Nephron (organoid): Measurements from ENCODE around the gene EGFL6.

ENCODE experiments used
- H3K27ac Mint-ChIP-seq, 3 experiments: 2 replicates each; pipeline ENCODE4 v1.8.0; 2020; ENCODE audit warnings: mixed read lengths in 3 of 3, mild to moderate bottlenecking in 2 of 3, moderate library complexity in 1 of 3
- H3K27me3 Mint-ChIP-seq: 2 replicates; pipeline ENCODE4 v1.8.0; 2021; ENCODE audit warnings: low read depth, mild to moderate bottlenecking, moderate library complexity, mixed read lengths
- H3K36me3 Mint-ChIP-seq: 2 replicates; pipeline ENCODE4 v1.8.0; 2020; ENCODE audit warnings: low read depth, mixed read lengths
- H3K4me1 Mint-ChIP-seq: 2 replicates; pipeline ENCODE4 v1.8.0; 2020; ENCODE audit warnings: mixed read lengths
- H3K4me3 Mint-ChIP-seq, 3 experiments: 2 replicates each; pipeline ENCODE4 v1.8.0; 2020; ENCODE audit warnings: mild to moderate bottlenecking in 3 of 3, mixed read lengths in 3 of 3, moderate library complexity in 2 of 3
- H3K9me3 Mint-ChIP-seq: 2 replicates; pipeline ENCODE4 v1.8.0; 2020; ENCODE audit warnings: mixed read lengths
- TF ChIP-seq, protein P1 (sequence below), 3 experiments: fragments of 200-600 bp; sonication (generic); IDR thresholded peaks; one replicate each; pipeline ENCODE4 v1.5.0; 2021; ENCODE audit warnings: antibody characterized with exemption in 3 of 3; ENCODE audit not compliant: unreplicated experiment in 3 of 3

Gene EGFL6

GRCh38 chrX:13597874-13598273 is 28.5 kb downstream of the EGFL6 start:
- no peak overlapping the region for H3K4me3 Mint-ChIP-seq
- no peaks in the 10 kb centered on the region for H3K9me3 Mint-ChIP-seq
- no peaks in the 10 kb centered on the region for H3K27me3 Mint-ChIP-seq
- H3K27ac Mint-ChIP-seq, result peak overlapping the region in 2 of 3 experiments; percentile 72 to 77
- H3K4me1 Mint-ChIP-seq, result peaks cover 14% of the 10 kb centered on the region
- TF ChIP-seq, protein P1, sequence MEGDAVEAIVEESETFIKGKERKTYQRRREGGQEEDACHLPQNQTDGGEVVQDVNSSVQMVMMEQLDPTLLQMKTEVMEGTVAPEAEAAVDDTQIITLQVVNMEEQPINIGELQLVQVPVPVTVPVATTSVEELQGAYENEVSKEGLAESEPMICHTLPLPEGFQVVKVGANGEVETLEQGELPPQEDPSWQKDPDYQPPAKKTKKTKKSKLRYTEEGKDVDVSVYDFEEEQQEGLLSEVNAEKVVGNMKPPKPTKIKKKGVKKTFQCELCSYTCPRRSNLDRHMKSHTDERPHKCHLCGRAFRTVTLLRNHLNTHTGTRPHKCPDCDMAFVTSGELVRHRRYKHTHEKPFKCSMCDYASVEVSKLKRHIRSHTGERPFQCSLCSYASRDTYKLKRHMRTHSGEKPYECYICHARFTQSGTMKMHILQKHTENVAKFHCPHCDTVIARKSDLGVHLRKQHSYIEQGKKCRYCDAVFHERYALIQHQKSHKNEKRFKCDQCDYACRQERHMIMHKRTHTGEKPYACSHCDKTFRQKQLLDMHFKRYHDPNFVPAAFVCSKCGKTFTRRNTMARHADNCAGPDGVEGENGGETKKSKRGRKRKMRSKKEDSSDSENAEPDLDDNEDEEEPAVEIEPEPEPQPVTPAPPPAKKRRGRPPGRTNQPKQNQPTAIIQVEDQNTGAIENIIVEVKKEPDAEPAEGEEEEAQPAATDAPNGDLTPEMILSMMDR (IDR thresholded peaks at IDR 0.05; ENCODE audit: unreplicated experiment in 3 of 3), result no peak
- no peaks in the 10 kb centered on the region for H3K36me3 Mint-ChIP-seq

DNA sequence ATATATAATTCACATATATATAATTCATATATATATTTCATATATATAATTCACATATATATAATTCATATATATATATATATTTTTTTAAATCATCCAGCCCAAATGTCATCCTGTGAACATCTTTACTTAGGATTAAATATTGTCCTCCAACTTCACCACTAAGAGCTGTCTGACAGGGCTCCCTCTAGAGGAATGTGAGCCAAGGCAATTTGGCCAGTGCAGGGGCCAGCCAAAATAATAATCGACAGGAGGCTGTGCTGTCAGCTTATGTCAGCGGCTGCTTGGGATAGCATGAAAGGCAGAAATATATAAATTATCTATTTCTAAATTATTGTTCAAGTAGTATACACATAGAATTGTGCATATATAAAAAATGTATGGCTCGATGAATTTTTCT is 29.5 kb downstream of the EGFL6 start:
- peaks cover 14% of the 10 kb centered on the region for H3K4me1 Mint-ChIP-seq
- H3K4me3 Mint-ChIP-seq, result no peak overlapping the region
- no peaks in the 10 kb centered on the region for H3K9me3 Mint-ChIP-seq
- TF ChIP-seq, protein P1 (IDR thresholded peaks at IDR 0.05; ENCODE audit: unreplicated experiment in 3 of 3), result no peak
- no peaks in the 10 kb centered on the region for H3K36me3 Mint-ChIP-seq
- no peaks in the 10 kb centered on the region for H3K27me3 Mint-ChIP-seq
- H3K27ac Mint-ChIP-seq, result peak overlapping the region in 1 of 3 experiments; percentile 65

DNA sequence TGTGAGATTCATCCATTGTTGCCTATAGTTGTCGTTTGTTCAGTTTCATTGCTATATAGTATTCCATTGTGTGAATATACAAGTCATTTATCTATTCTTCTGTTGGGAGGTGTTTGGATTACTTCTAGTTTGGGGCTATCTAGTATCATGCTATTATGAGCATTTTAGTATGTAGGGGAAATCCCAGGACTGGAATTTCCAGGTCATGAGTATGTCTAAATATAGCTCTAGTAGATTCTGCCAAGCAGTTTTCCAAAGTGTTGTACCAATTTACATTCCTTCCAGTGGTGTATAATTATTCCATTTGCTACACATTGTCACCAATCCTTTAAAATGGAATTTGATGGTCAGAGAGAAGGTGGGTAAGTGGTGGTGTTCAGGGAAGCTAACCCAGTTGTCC is 30.1 kb downstream of the EGFL6 start:
- Mint-ChIP-seq H3K4me3 (no peak overlapping the region), H3K4me1 (peaks cover 14% of the 10 kb centered on the region), H3K36me3 (no peaks in the 10 kb centered on the region), H3K27me3 (no peaks in the 10 kb centered on the region), H3K27ac (peak overlapping the region in 1 of 3 experiments; percentile 65), H3K9me3 (no peaks in the 10 kb centered on the region)
- TF ChIP-seq, protein P1 (IDR thresholded peaks at IDR 0.05; ENCODE audit: unreplicated experiment in 3 of 3), result no peak

DNA sequence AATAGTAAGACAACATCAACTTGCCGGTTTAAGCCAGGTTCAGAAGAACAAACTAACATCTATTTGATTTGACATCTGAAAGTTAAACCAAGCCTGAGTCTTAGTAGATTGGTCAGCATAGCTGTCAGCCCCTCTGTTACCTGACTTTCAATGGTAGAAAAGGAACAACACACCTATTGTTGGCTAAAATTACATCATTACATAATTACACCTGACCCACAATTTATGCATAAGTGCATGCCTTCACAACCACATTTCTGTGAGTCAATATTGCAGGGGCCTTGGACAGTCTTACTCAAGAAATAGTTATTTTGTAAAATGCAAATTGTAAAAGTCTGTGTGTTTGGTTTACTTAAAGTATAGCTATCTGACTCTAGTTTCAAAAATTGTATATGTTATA is 36.2 kb downstream of the EGFL6 start:
- H3K27ac Mint-ChIP-seq, result no peak overlapping the region
- no peak overlapping the region for H3K4me3 Mint-ChIP-seq
- H3K27me3 Mint-ChIP-seq, result no peaks in the 10 kb centered on the region
- H3K4me1 Mint-ChIP-seq, result peaks cover 7% of the 10 kb centered on the region
- TF ChIP-seq, protein P1 (IDR thresholded peaks at IDR 0.05; ENCODE audit: unreplicated experiment in 3 of 3), result no peak
- no peaks in the 10 kb centered on the region for H3K36me3 Mint-ChIP-seq
- peaks cover 3% of the 10 kb centered on the region for H3K9me3 Mint-ChIP-seq

DNA sequence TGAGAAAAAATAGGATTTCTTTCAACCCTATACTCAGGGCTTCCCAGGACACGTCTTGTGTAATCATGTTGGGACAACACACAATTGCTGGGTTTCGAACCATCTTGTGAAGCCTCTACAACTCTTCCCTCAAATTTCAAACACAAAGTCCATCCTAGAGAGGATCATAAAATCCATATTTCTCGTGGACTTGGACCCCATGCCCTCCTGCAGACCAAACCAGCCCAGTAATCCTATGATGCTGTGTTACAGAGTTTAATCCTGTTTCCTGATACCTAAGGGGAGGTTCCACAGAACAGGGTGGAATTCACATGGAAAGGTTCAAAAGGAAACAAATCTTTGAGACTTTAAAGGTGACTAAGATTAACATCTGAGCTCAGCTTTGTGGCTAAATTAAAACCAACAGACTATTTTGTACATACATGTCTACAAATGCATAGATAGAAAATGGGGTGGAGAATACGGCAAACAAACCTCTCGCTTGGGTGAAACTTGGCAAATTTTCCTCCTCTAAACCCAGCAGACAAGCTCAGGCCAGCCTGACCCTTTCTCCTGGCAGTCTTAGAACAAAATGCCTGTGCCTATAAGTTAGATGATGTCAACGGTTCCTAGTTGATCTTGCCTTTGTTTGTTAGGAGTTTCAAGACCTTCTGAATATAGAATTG is 38.1 kb downstream of the EGFL6 start:
- H3K27ac Mint-ChIP-seq, result no peak overlapping the region

More for the DNA sequence above, 38.1 kb downstream of the EGFL6 start:
- Mint-ChIP-seq H3K4me1 (no peaks in the 10 kb centered on the region), H3K36me3 (no peaks in the 10 kb centered on the region), H3K27me3 (no peaks in the 10 kb centered on the region), H3K9me3 (peaks cover 6% of the 10 kb centered on the region), H3K4me3 (no peak overlapping the region)
- TF ChIP-seq, protein P1 (IDR thresholded peaks at IDR 0.05; ENCODE audit: unreplicated experiment in 3 of 3), result no peak
